NB4 (cell line): ENCODE measurements around the gene NXN.
"Not testable (repeated sequence)": the region's sequence is repeated elsewhere in the genome, so short reads cannot be mapped to it uniquely, and the experiment has no call there.

Experiments used
- DNase-seq: peaks from one replicate; pipeline ENCODE4 v3.0.0; 2010; ENCODE audit warnings: low read depth
- H3K4me3 ChIP-seq: one replicate; pipeline ENCODE4 v1.5.1; 2011; ENCODE audit warnings: mild to moderate bottlenecking, low read depth, low read length, moderate library complexity
- CTCF ChIP-seq: IDR thresholded peaks from one replicate; pipeline ENCODE4 v1.5.1; 2012; ENCODE audit warnings: low read depth, low read length
- MYC ChIP-seq: IDR thresholded peaks from 2 replicates; pipeline ENCODE4 v1.6.1; 2011; ENCODE audit warnings: low read depth, low read length
- POLR2A ChIP-seq: IDR thresholded peaks from 2 replicates; pipeline ENCODE4 v1.6.1; 2011; ENCODE audit warnings: mild to moderate bottlenecking; ENCODE audit not compliant: insufficient read length; ENCODE audit errors: extremely low read depth
- TF ChIP-seq, protein P1 (sequence below): IDR thresholded peaks from 2 replicates; pipeline ENCODE4 v1.6.1; 2011; ENCODE audit warnings: low read depth, low read length

The NXN gene

DNA sequence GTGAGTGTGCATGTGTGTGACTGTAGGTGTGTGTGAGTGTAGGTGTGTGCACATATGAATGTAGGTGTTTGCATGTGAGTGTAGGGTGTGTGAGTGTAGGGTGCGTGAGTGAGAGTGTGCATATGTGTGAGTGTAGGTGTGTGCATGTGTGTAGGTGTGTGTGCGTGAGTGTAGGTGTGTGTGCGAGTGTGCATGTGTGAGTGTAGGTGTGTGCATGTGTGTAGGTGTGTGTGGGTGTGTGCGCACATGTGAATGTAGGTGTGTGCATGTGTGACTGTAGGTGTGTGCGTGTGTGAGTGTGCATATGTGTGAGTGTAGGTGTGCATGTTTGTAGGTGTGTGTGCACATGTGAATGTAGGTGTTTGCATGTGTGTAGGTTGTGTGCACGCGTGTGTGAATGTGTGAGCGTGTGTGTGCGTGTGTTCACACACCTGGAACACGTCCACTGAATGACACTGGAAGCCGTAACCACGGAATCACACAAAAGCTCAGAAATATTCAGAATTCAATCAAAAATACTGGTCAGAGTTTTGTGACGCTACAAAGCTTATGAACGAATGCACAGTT lies 166.9 kb downstream of the NXN start:
- H3K4me3 ChIP-seq = no peak overlapping the region
- DNase-seq = no peak
- TF ChIP-seq, protein P1, sequence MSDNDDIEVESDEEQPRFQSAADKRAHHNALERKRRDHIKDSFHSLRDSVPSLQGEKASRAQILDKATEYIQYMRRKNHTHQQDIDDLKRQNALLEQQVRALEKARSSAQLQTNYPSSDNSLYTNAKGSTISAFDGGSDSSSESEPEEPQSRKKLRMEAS = no peak
- TF ChIP-seq MYC = no peak
- no peak for TF ChIP-seq CTCF
- TF ChIP-seq POLR2A = no peak

DNA sequence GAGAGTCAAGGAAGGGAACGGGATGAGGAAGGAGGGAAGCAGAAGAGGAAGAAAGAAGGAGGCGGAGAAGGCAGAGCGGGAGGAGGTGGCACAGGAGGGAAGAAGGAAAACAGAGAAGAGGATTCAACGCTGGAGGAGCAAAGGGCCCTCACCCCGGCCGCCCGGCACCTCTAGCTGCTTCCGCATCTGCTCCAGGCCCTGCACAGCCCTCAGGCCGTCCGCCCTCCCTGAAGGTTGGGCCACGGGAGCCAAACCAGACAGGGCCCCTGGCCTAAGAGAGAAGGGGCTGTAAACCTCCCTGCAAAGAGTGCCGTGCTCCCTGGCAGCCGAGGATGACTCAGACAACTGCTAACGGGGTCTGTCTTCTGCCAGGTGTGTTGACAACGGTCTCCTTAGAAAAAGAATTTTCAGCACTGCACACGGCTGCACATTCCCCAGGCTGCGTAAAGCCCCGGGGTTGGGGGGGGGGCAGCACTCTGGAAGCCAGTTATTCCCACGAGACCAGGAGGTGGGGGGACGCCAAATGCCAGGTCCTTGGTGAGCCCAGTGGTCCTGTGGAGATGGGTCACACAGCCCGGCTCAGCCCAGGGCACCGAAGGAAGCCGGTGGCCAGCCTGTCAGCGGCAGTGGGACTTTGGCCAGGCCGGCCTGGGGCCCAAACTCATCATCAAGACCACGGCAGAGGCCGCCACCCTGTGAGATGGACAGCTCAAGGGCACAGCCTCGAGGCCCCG lies 168.4 kb downstream of the NXN start:
- no peak overlapping the region for H3K4me3 ChIP-seq
- TF ChIP-seq CTCF (no peak), POLR2A (no peak), MYC (no peak)
- TF ChIP-seq, protein P1 = no peak
- DNase-seq = no peak

DNA sequence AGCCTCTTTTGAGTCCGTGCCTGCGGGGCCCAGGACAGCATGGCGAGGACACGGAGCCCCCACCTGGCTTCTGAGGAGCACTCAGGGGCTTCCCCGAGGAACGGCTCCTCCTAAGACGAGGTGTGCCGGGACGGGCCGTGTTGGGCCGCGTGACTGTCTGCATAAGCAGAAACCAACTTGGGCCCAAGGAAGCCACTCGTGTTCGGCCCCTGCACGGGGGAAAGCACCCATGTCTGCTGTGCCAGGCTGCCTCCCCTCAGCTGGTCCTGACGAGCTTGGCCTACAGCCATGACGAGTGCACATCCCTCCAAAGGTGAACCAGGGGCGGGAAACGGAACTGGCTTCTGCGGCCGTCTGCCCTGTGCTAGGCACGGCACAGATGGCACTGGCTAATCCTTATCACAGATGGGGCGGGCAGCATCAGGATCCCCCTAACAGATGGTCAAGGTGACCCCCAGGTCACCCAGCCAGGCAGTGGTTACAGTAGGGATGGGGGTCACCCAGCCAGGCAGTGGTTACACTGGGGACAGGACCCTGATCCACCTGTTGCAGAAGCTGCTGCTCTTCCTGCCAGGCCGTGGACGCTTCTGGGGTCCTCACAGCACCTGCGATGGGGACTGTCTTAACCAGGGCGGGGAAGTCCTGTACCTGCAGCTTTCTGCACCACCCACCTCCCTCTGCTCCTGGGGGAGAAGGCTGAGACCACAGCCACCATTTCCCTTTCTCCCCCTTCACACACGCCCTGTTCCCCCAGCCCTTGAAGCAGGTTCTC lies 171.9 kb downstream of the NXN start:
- no peak for TF ChIP-seq POLR2A
- TF ChIP-seq, protein P1 = no peak
- H3K4me3 ChIP-seq = no peak overlapping the region
- no peak for DNase-seq

GRCh38 chr17:806781-807522 lies 172.6 kb downstream of the NXN start:
- no peak for TF ChIP-seq CTCF
- TF ChIP-seq, protein P1 = no peak
- TF ChIP-seq MYC = no peak
- no peak for TF ChIP-seq POLR2A
- no peak overlapping the region for H3K4me3 ChIP-seq
- no peak for DNase-seq

GRCh38 chr17:806346-806745 lies 173.2 kb downstream of the NXN start:
- TF ChIP-seq, protein P1 = no peak
- TF ChIP-seq POLR2A (no peak), CTCF (no peak), MYC (no peak)

GRCh38 chr17:805886-806285 lies 173.7 kb downstream of the NXN start:
- DNase-seq = not testable (repeated sequence)

More at GRCh38 chr17:806346-806745, 173.2 kb downstream of the NXN start:
- H3K4me3 ChIP-seq = no peak overlapping the region
- DNase-seq = no peak

More at GRCh38 chr17:805886-806285, 173.7 kb downstream of the NXN start:
- H3K4me3 ChIP-seq = not testable (repeated sequence)
